GM23248 (cell line): ENCODE results near the gene RASA2.

ENCODE experiments used
- EZH2 ChIP-seq: fragments of 200-600 bp; sonication (generic); IDR thresholded peaks from 2 replicates; pipeline ENCODE4 v1.6.1; 2018; ENCODE audit warnings: antibody characterized with exemption, mild to moderate bottlenecking; ENCODE audit not compliant: insufficient read depth, poor library complexity, severe bottlenecking
- EZH2phosphoT487 ChIP-seq: fragments of 200-600 bp; sonication (generic); IDR thresholded peaks from 2 replicates; pipeline ENCODE4 v1.6.1; 2018; ENCODE audit warnings: antibody characterized with exemption, moderate library complexity, mild to moderate bottlenecking, low read depth; ENCODE audit not compliant: insufficient read depth

GRCh38 chr3:141623691-141624090 lies 136.9 kb downstream of the RASA2 start:
- TF ChIP-seq EZH2 (no peak), EZH2phosphoT487 (no peak)
